GM10266 (cell line): ENCODE data around the gene TBC1D9.
"Not testable (repeated sequence)": the region's sequence is repeated elsewhere in the genome, so short reads cannot be mapped to it uniquely, and the experiment has no call there.

ENCODE experiments used
- DNase-seq: peaks from one replicate; pipeline ENCODE4 v3.0.0; 2012; ENCODE audit errors: extremely low spot score
- TF ChIP-seq, protein P1 (sequence below): IDR thresholded peaks from 2 replicates; pipeline ENCODE4 v1.5.1; 2012; ENCODE audit warnings: mild to moderate bottlenecking, low read depth; ENCODE audit not compliant: control insufficient read depth, insufficient read depth; ENCODE audit errors: missing control alignments

TBC1D9 gene

DNA sequence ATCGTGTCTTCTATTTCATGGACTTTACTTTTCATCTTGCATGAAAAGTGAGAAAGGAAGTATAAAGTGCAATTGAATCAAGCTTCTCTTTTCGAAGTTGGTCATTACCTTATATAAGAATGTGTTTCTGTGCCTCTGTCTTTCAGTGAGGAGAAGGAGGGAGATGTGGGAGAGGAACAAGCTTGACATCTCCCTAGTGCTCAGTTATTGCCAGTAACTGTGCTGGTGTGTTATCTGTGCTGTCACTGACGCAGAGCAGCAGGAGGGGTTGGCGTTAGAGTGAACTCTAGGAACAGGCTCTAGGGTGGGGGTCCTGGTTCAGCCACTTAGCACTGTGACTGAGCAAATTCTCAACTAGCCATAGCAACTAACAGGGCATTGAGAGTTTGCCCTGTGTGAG is 34.0 kb upstream of the TBC1D9 start:
- TF ChIP-seq, protein P1, sequence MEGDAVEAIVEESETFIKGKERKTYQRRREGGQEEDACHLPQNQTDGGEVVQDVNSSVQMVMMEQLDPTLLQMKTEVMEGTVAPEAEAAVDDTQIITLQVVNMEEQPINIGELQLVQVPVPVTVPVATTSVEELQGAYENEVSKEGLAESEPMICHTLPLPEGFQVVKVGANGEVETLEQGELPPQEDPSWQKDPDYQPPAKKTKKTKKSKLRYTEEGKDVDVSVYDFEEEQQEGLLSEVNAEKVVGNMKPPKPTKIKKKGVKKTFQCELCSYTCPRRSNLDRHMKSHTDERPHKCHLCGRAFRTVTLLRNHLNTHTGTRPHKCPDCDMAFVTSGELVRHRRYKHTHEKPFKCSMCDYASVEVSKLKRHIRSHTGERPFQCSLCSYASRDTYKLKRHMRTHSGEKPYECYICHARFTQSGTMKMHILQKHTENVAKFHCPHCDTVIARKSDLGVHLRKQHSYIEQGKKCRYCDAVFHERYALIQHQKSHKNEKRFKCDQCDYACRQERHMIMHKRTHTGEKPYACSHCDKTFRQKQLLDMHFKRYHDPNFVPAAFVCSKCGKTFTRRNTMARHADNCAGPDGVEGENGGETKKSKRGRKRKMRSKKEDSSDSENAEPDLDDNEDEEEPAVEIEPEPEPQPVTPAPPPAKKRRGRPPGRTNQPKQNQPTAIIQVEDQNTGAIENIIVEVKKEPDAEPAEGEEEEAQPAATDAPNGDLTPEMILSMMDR, result no peak

DNA sequence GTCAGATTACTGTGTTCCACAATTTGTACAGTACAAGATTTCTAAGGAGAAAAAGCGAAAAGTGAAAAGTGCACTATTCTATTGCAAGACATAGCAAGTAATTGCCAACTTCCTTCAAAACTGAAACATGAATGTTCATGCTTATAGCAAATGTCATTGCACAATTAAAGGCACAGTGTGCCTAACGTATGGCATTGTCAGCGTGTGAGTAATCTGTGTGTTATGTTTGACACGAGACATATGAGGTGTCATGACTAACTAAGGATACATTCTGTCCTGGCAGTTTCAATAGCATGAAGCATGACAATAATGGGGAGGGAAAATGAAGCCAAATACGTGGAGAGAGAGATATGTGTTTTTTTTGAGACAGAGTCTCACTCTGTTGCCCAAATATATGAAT is 33.6 kb upstream of the TBC1D9 start:
- DNase-seq, result no peak
- TF ChIP-seq, protein P1, result no peak

More for the DNA sequence above, 34.0 kb upstream of the TBC1D9 start:
- DNase-seq, result no peak

DNA sequence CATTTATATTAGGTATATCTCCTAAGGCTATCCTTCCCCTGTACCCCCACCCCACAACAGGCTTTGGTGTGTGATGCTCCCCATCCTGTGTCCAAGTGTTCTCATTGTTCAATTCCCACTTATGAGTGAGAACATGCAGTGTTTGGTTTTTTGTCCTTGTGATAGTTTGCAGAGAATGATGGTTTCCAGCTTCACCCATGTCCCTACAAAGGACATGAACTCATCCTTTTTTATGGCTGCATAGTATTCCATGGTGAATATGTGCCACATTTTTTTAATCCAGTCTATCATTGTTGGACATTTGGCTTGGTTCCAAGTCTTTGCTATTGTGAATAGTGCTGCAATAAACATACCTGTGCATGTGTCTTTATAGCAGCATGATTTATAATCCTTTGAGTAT is 26.6 kb upstream of the TBC1D9 start:
- not testable (repeated sequence) for DNase-seq

DNA sequence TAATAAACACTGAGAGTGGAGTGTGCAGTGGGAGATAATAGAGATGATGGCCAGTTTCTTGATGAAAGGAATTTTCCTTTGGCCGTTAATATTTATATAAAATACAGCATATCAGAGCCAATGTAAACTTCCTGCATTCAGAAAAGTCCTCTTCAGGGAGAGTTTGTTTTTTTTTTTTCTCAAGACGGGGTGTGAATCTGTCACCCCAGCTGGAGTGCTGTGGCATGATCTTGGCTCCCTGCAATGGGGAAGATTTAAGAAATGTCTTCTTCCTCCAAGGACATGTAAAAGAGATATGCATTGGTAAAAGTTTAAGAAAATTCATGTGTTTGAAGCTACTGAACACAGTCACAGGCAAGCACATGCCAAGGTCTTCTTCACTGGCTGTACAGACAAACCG is 25.4 kb upstream of the TBC1D9 start:
- no peak for DNase-seq
- TF ChIP-seq, protein P1, result no peak

DNA sequence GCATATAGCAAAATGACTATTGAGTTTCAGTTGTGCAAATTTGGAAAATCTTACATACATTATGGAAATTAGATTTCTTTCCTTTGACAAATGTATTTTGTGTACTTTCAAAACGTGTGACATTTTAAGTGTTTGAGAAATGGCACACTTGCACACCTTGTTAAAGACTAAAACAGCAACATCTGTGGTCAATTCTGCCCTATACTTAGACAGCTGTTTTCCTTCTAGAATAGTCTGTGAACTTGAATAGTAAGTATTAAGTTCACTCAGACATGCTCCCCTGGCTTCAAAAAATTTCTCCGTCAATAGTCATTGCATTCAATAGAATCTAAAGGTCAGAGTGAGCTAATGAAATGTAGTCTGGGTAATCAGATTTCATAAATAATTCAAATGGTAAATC is 21.7 kb upstream of the TBC1D9 start:
- no peak for DNase-seq
- TF ChIP-seq, protein P1, result no peak

DNA sequence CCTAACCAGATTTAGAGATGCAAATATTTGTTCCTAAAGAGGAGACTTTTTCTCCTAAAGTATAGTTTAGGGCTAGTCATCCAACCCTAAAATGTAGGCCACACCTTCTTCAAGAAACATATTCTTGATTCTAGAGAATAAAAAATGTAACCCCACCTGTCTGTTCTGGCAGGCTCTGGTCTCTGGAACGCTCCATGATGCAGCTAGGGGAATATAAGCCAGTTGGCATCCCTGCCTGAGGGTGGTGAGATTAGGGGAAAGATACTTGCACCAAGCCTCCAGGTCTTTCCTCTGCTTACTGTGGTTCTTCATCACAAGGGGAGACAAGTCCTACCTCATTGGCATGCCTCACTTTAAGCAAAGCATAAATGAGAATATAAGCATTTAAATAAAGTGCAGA is 21.2 kb upstream of the TBC1D9 start:
- TF ChIP-seq, protein P1, result no peak
- no peak for DNase-seq

DNA sequence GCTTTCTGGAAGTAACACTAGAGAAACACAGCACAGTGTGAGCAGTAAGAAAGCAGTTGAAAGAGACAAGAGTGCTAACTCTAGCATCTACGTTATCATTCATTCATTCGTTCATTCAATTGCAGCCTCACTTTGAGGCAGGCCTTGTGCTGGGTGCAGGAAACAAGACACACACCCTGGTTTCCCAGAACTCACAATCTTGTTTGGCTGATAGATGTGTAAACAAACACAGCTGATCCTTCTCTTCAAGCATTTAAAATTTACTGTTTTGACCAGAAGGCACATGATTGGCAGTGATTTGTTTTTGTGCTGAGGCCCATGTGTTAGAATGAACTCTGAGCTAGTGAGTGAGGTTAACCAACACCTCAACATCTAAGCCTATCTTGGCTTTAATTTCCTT is 20.4 kb upstream of the TBC1D9 start:
- no peak for DNase-seq
- TF ChIP-seq, protein P1, result no peak

DNA sequence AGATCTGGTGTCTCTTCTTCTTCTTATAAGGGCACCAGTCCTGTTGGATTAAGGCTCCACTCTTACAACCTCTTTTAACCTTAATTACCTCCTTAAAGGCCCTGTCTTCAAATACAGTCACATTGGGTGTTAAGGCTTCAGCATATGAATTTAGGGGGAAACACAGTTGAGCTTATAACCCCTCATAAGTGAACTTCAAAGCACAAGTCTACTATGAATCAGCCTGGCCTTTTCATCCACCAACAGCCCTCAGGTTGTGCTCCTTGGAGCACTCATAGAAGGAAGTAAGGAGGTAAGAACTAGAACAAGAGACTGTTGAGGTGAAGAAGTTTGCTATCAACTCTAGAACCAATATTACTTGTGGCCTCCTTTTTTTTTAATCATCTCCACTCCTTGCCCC is 18.8 kb upstream of the TBC1D9 start:
- DNase-seq, result no peak
- TF ChIP-seq, protein P1, result no peak
